Tibial nerve (tissue), 4 donors: ENCODE data around the gene TMPRSS11D. TPM values are rescaled to one million over a fixed set of nuclear protein-coding genes. Genes with fewer than 3 reads are reported as not detected.

Source experiments
- DNase-seq, 2 donors: peaks; one replicate each; pipeline ENCODE4 v3.0.0-alpha.2; 2019; ENCODE audit warnings: low spot score in 2 of 2
- H3K27ac ChIP-seq, 4 donors: fragments of 200-600 bp; sonication (generic) in 3 of 4; one replicate each; pipeline ENCODE4 v1.5.1; 2017 to 2019; ENCODE audit warnings: mild to moderate bottlenecking in 1 of 4
- H3K27me3 ChIP-seq, 2 donors: fragments of 200-600 bp; sonication (generic) in 1 of 2; one replicate each; pipeline versions ENCODE4 v1.5.1 to v1.6.0; 2017 to 2019
- H3K36me3 ChIP-seq, 3 donors: fragments of 200-600 bp; sonication (generic); one replicate each; pipeline ENCODE4 v1.5.1; 2018 to 2019
- H3K4me1 ChIP-seq, 4 donors: fragments of 200-600 bp; sonication (generic) in 3 of 4; one replicate each; pipeline ENCODE4 v1.5.1; 2017 to 2019
- H3K4me3 ChIP-seq, 4 donors: fragments of 200-600 bp; sonication (generic) in 3 of 4; one replicate each; pipeline ENCODE4 v1.5.1; 2017 to 2019; ENCODE audit warnings: mild to moderate bottlenecking in 1 of 4, moderate library complexity in 1 of 4
- H3K9me3 ChIP-seq, 4 donors: fragments of 200-600 bp; sonication (generic) in 3 of 4; one replicate each; pipeline ENCODE4 v1.5.1; 2017 to 2019
- CTCF ChIP-seq, 5 experiments: fragments of 200-600 bp in 3 of 5; fragments of 450-650 bp in 2 of 5; sonication (generic) in 3 of 5; IDR thresholded peaks; one replicate each; pipeline ENCODE4 v1.5.1; 2016 to 2019; ENCODE audit warnings: antibody characterized with exemption in 5 of 5, mild to moderate bottlenecking in 3 of 5, moderate library complexity in 2 of 5
- EP300 ChIP-seq, 2 donors: sonication (generic); formaldehyde crosslinking; IDR thresholded peaks; one replicate each; pipeline ENCODE4 v1.6.1; 2017; ENCODE audit warnings: antibody characterized with exemption in 2 of 2, mild to moderate bottlenecking in 1 of 2
- POLR2A ChIP-seq, 2 donors: fragments of 450-650 bp; IDR thresholded peaks; one replicate each; pipeline ENCODE4 v1.6.1; 2017; ENCODE audit warnings: antibody characterized with exemption in 2 of 2, mild to moderate bottlenecking in 2 of 2, moderate library complexity in 2 of 2
- WGBS, 2 donors: methylation state at CpG; one replicate each; pipeline ENCODE4 v1.1.5; 2018; 5-methylcytosine and 5-hydroxymethylcytosine counted together
- total RNA-seq, 4 donors: library from RNA; depleted of rRNA; stranded (reverse); fragments of >200 nt; gene quantifications; one replicate each; pipeline ENCODE4 v1.1.0, GENCODE V29; 2016

Gene TMPRSS11D
- total RNA-seq, 4 donors from 2014 or later: not detected

GRCh38 chr4:67787311-67787710, 96.5 kb downstream of the TMPRSS11D start:
- no peak for DNase-seq
- peaks cover 0 to 6% (median 0%) of the 10 kb centered on the region in 4 donors for H3K4me1 ChIP-seq
- no peak overlapping the region for H3K27ac ChIP-seq
- no peak overlapping the region for H3K4me3 ChIP-seq
- WGBS, 2 donors: 96 to 100% methylated on average over 2 of the region's 2 CpGs
- TF ChIP-seq CTCF (IDR thresholded peaks at IDR 0.05): no peak
- TF ChIP-seq POLR2A (IDR thresholded peaks at IDR 0.05): no peak
- no peak for TF ChIP-seq EP300 (IDR thresholded peaks at IDR 0.05)
- H3K27me3 ChIP-seq: no peaks in the 10 kb centered on the region
- H3K9me3 ChIP-seq: no peaks in the 10 kb centered on the region
- no peaks in the 10 kb centered on the region for H3K36me3 ChIP-seq

- Histone ChIP-seq H3K4me3 (no peak overlapping the region), H3K9me3 (no peaks in the 10 kb centered on the region), H3K4me1 (peaks cover 0 to 6% (median 0%) of the 10 kb centered on the region in 4 donors), H3K27ac (no peak overlapping the region), H3K36me3 (no peaks in the 10 kb centered on the region), H3K27me3 (no peaks in the 10 kb centered on the region)
- TF ChIP-seq POLR2A (IDR thresholded peaks at IDR 0.05) (no peak), CTCF (IDR thresholded peaks at IDR 0.05) (no peak), EP300 (IDR thresholded peaks at IDR 0.05) (no peak)
- WGBS, 2 donors: 43 to 53% methylated on average over 2 of the region's 2 CpGs
- DNase-seq: no peak
These were observed 98.3 kb downstream of the TMPRSS11D start for GRCh38 chr4:67785528-67785927.

- no peaks in the 10 kb centered on the region for H3K9me3 ChIP-seq
- H3K27ac ChIP-seq: no peak overlapping the region
- no peak overlapping the region for H3K4me3 ChIP-seq
- no peak for DNase-seq
- no peaks in the 10 kb centered on the region for H3K27me3 ChIP-seq
- WGBS, 2 donors: 25 to 35% methylated on average over 2 of the region's 2 CpGs
- H3K36me3 ChIP-seq: no peaks in the 10 kb centered on the region
- H3K4me1 ChIP-seq: peaks cover 0 to 2% (median 0%) of the 10 kb centered on the region in 4 donors
- TF ChIP-seq EP300 (IDR thresholded peaks at IDR 0.05) (no peak), CTCF (IDR thresholded peaks at IDR 0.05) (no peak), POLR2A (IDR thresholded peaks at IDR 0.05) (no peak)
These were observed 104.2 kb downstream of the TMPRSS11D start for GRCh38 chr4:67779631-67780030.

GRCh38 chr4:67776746-67777145, 107.1 kb downstream of the TMPRSS11D start:
- no peak overlapping the region for H3K27ac ChIP-seq
- H3K36me3 ChIP-seq: no peaks in the 10 kb centered on the region
- DNase-seq: no peak
- H3K9me3 ChIP-seq: no peaks in the 10 kb centered on the region
- no peaks in the 10 kb centered on the region for H3K27me3 ChIP-seq
- no peak overlapping the region for H3K4me3 ChIP-seq
- TF ChIP-seq CTCF (IDR thresholded peaks at IDR 0.05) (no peak), POLR2A (IDR thresholded peaks at IDR 0.05) (no peak), EP300 (IDR thresholded peaks at IDR 0.05) (no peak)
- WGBS, 2 donors: 44 to 63% methylated on average over 1 of the region's 1 CpG
- peaks cover 0 to 2% (median 0%) of the 10 kb centered on the region in 4 donors for H3K4me1 ChIP-seq

Other genes starting within 250 kb of the TMPRSS11D start
- gene UBA6, start 182.8 kb downstream of the TMPRSS11D start, total RNA-seq: 10 to 100 TPM; 22.9 to 51.5 (median 36.9) TPM
- gene GNRHR, start 129.6 kb downstream of the TMPRSS11D start, total RNA-seq: not detected
- not detected for gene TMPRSS11A, start 79.5 kb upstream of the TMPRSS11D start, total RNA-seq
- gene TMPRSS11F, start 245.9 kb upstream of the TMPRSS11D start, total RNA-seq: not detected